WTC11 (cell line): ENCODE results near the gene LPGAT1. TPM values are rescaled to one million over a fixed set of nuclear protein-coding genes. Genes with fewer than 3 reads are reported as not detected.
A peak's percentile ranks its signal among the peaks of the same experiment; 100 is the strongest.

Experiments
- ATAC-seq: fragments of 200-7000 bp; cut with Tn5 transposase; 2 replicates; pipeline ENCODE4 v1.10.0; 2021; ENCODE audit warnings: mild to moderate bottlenecking, moderate library complexity
- CTCF ChIA-PET: fragments of 300-600 bp; sonication (Branson Sonifier 250); formaldehyde crosslinking; loops from one replicate; lab custom pipeline; 2021; ENCODE audit warnings: antibody characterized with exemption; lab: Charles Lee
- POLR2A ChIA-PET: fragments of 350-600 bp; sonication (Branson Sonifier 250); formaldehyde crosslinking; loops from one replicate; lab custom pipeline; 2021; ENCODE audit warnings: antibody characterized with exemption; lab: Charles Lee
- DNase-seq: peaks from one replicate; pipeline ENCODE4 v3.0.0; 2021; ENCODE audit warnings: low spot score
- H3K27ac Mint-ChIP-seq: 2 replicates; pipeline ENCODE4 v1.8.0; 2021; ENCODE audit warnings: mixed read lengths
- H3K27me3 Mint-ChIP-seq: 2 replicates; pipeline ENCODE4 v1.8.0; 2021; ENCODE audit warnings: low read depth, mild to moderate bottlenecking, moderate library complexity, mixed read lengths
- H3K36me3 Mint-ChIP-seq: 2 replicates; pipeline ENCODE4 v1.8.0; 2021; ENCODE audit warnings: mixed read lengths
- H3K4me1 Mint-ChIP-seq: 2 replicates; pipeline ENCODE4 v1.8.0; 2022; ENCODE audit warnings: mixed read lengths
- H3K4me3 Mint-ChIP-seq: 2 replicates; pipeline ENCODE4 v1.8.0; 2021; ENCODE audit warnings: mild to moderate bottlenecking, moderate library complexity, mixed read lengths
- H3K9me3 Mint-ChIP-seq: 2 replicates; pipeline ENCODE4 v1.8.0; 2021; ENCODE audit warnings: mixed read lengths
- ATF2 ChIP-seq: sonication (generic); formaldehyde crosslinking; IDR thresholded peaks from 2 replicates; pipeline ENCODE4 v1.8.1; 2022; ENCODE audit warnings: low read depth, missing genetic modification reagents, borderline replicate concordance
- ATF6 ChIP-seq: sonication (generic); formaldehyde crosslinking; IDR thresholded peaks from 2 replicates; pipeline ENCODE4 v1.8.1; 2023; ENCODE audit warnings: mild to moderate bottlenecking, missing genetic modification reagents
- CREB1 ChIP-seq: sonication (generic); formaldehyde crosslinking; IDR thresholded peaks from 2 replicates; pipeline ENCODE4 v1.8.0; 2023; ENCODE audit warnings: mild to moderate bottlenecking, missing genetic modification reagents
- CTCF ChIP-seq: fragments of 200-600 bp; IDR thresholded peaks from 2 replicates; pipeline ENCODE4 v1.8.0; 2022; ENCODE audit warnings: antibody characterized with exemption
- E2F1 ChIP-seq: sonication (generic); formaldehyde crosslinking; IDR thresholded peaks from 2 replicates; pipeline ENCODE4 v1.8.0; 2022; ENCODE audit warnings: mild to moderate bottlenecking, missing genetic modification reagents
- EMX1 ChIP-seq: fragments of 250-450 bp; sonication (Bioruptor Pico); IDR thresholded peaks from 2 replicates; pipeline ENCODE4 v1.8.0; 2021; ENCODE audit warnings: mild to moderate bottlenecking
- ERG ChIP-seq: fragments of 250-450 bp; sonication (Bioruptor Pico); IDR thresholded peaks from 2 replicates; pipeline ENCODE4 v1.8.0; 2021; ENCODE audit warnings: mild to moderate bottlenecking
- ETV6 ChIP-seq: sonication (generic); formaldehyde crosslinking; IDR thresholded peaks from 2 replicates; pipeline ENCODE4 v1.8.1; 2022; ENCODE audit warnings: mild to moderate bottlenecking, missing genetic modification reagents
- FOXK1 ChIP-seq: sonication (generic); formaldehyde crosslinking; IDR thresholded peaks from 2 replicates; pipeline ENCODE4 v1.8.0; 2022; ENCODE audit warnings: mild to moderate bottlenecking, moderate library complexity, missing genetic modification reagents
- GRHL2 ChIP-seq: fragments of 250-450 bp; sonication (Bioruptor Pico); IDR thresholded peaks from 2 replicates; pipeline ENCODE4 v1.8.0; 2022; ENCODE audit warnings: mild to moderate bottlenecking, moderate library complexity; ENCODE audit not compliant: insufficient replicate concordance, severe bottlenecking
- JUN ChIP-seq: sonication (generic); formaldehyde crosslinking; IDR thresholded peaks from 2 replicates; pipeline ENCODE4 v1.8.0; 2023; ENCODE audit warnings: mild to moderate bottlenecking, missing genetic modification reagents
- MAX ChIP-seq: sonication (generic); formaldehyde crosslinking; IDR thresholded peaks from 2 replicates; pipeline ENCODE4 v1.8.0; 2022; ENCODE audit warnings: mild to moderate bottlenecking, missing genetic modification reagents
- USF2 ChIP-seq: sonication (generic); formaldehyde crosslinking; IDR thresholded peaks from 2 replicates; pipeline ENCODE4 v1.8.1; 2023; ENCODE audit warnings: mild to moderate bottlenecking, missing genetic modification reagents, moderate library complexity
- ZBTB43 ChIP-seq: sonication (generic); formaldehyde crosslinking; IDR thresholded peaks from 2 replicates; pipeline ENCODE4 v1.8.1; 2023; ENCODE audit warnings: mild to moderate bottlenecking, missing genetic modification reagents
- ZNF317 ChIP-seq: sonication (generic); formaldehyde crosslinking; IDR thresholded peaks from 2 replicates; pipeline ENCODE4 v1.8.1; 2023; ENCODE audit warnings: low read depth, mild to moderate bottlenecking, moderate library complexity, missing genetic modification reagents, borderline replicate concordance
- ZNF425 ChIP-seq: fragments of 250-450 bp; sonication (Bioruptor Pico); conservative IDR thresholded peaks from 2 replicates; pipeline ENCODE4 v1.9.0; 2021; ENCODE audit warnings: mild to moderate bottlenecking
- total RNA-seq: library from RNA; stranded (reverse); gene quantifications from 3 replicates; pipeline ENCODE4 v1.2.3, GENCODE V29; 2021

The LPGAT1 gene
- total RNA-seq, 1 experiment from 2014 or later, result 15.1 TPM

GRCh38 chr1:211832661-211833060 is 2.1 kb upstream of the LPGAT1 start (continued):
- no peak for TF ChIP-seq FOXK1 (CRISPR knock-in tag)
- TF ChIP-seq ERG, result no peak
- TF ChIP-seq ZNF317 (CRISPR knock-in tag), result no peak
- no peak for TF ChIP-seq E2F1
- no peak for TF ChIP-seq ZBTB43 (CRISPR knock-in tag)

GRCh38 chr1:211831558-211832323 is 1.2 kb upstream of the LPGAT1 start:
- ChIA-PET POLR2A (no interaction called here), CTCF (no interaction called here)
- no peak overlapping the region for H3K27ac Mint-ChIP-seq
- TF ChIP-seq ATF2 (CRISPR knock-in tag) (no peak), ETV6 (CRISPR knock-in tag) (no peak), JUN (CRISPR knock-in tag) (no peak), MAX (no peak), ZNF425 (CRISPR knock-in tag) (no peak), USF2 (CRISPR knock-in tag) (no peak), CTCF (no peak), GRHL2 (CRISPR knock-in tag) (no peak), ATF6 (CRISPR knock-in tag) (no peak), EMX1 (CRISPR knock-in tag) (no peak), CREB1 (no peak)
- peaks cover 18% of the 10 kb centered on the region for H3K27me3 Mint-ChIP-seq
- no peak for DNase-seq
- peak overlapping the region; percentile 67 for H3K4me3 Mint-ChIP-seq
- ATAC-seq, result no peak
- H3K36me3 Mint-ChIP-seq, result no peaks in the 10 kb centered on the region
- peaks cover 12% of the 10 kb centered on the region for H3K4me1 Mint-ChIP-seq
- H3K9me3 Mint-ChIP-seq, result no peaks in the 10 kb centered on the region
